Erythroblast (primary cell): ENCODE data around the gene PGR.

ENCODE experiments used
- GATA1 ChIP-seq: IDR thresholded peaks from 2 replicates; pipeline ENCODE4 v1.6.1; 2011; ENCODE audit warnings: low read depth, mild to moderate bottlenecking, control low read depth, low read length, moderate library complexity
- POLR2A ChIP-seq: IDR thresholded peaks from 2 replicates; pipeline ENCODE4 v1.6.1; 2011; ENCODE audit warnings: mild to moderate bottlenecking, low read length

DNA sequence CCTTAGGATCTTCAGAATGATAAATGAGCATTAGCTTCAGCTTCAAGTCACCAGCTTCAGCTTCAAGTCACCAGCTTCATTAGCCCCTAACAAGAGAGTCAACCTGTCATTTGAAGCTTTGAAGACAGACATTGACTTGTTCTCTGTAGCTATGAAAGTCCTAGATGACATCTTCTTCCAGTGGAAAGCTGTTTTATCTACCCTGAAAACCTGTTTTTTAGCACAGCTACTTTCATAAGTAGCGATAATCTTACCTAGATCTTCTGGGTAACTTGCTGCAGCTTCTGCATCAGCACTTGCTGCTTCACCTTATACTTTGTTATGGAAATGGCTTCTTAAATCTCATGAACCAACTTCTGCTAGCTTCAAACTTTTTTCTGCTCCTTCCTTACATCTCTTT lies 85.7 kb downstream of the PGR start:
- no peak for TF ChIP-seq POLR2A
- no peak for TF ChIP-seq GATA1
